Renal cortex interstitium (tissue), 11 donors: ENCODE results near the gene OXER1. TPM values are rescaled to one million over a fixed set of nuclear protein-coding genes. Genes with fewer than 3 reads are reported as not detected.
A peak's percentile ranks its signal among the peaks of the same experiment; 100 is the strongest.

ENCODE experiments used
- DNase-seq, 11 donors: peaks; one replicate each; pipeline ENCODE4 v3.0.0-alpha.2; 2013; ENCODE audit warnings: low read depth in 9 of 11, low spot score in 4 of 11; ENCODE audit errors: extremely low read depth in 1 of 11
- polyA plus RNA-seq, 3 donors: library from polyadenylated mRNA; unstranded; fragments of 120-200 nt; gene quantifications; one replicate each; pipeline ENCODE4 v1.2.1, GENCODE V29; 2013; ENCODE audit not compliant: insufficient read length in 3 of 3

Gene OXER1
- polyA plus RNA-seq, 3 donors = 7.9 to 12.7 (median 10.0) TPM

- no peak for DNase-seq
Measured at GRCh38 chr2:42797281-42797680, 33.3 kb upstream of the OXER1 start.

DNA sequence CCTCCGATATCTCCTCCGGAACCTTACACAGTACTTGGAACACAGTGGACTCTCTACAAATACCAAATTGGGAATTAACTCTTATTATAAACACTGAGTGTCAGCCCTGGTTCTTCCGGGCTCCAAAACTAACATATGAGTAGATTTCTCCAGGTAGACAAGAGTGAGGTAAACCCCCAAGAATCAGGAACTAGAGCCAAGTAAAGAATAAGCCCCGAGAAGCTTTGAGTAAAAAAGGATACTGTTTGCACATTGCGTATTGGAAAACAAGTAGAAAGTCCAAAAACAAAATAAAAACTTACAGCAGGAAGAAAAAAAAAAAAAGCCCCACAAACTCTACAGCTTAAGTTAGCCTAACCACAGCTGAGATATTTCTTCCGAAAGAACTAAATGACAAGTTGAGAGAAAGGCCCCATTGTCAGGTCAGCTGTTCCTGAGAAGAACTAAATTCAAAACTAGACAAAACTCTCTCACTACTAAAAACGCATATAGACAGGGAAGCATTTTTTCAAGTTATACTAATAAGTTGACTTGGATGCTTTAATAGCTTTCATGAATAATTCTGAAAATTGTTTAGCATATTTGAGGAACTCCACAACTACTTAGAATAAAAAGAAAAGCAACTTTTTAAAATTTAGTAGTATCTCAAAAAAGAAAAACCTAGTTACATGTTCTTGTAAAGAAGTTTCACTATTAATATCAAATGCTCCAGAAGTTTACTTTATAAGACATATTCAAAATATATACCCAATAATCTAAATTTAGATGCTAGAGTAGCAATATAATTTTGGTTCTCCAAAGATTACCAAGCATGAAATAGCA is 32.7 kb upstream of the OXER1 start:
- DNase-seq = peak in 2 of 11 donors; percentile 47 to 72

GRCh38 chr2:42795841-42796301 is 31.9 kb upstream of the OXER1 start:
- DNase-seq = no peak

- DNase-seq = no peak
Measured at GRCh38 chr2:42795275-42795674, 31.3 kb upstream of the OXER1 start.

- DNase-seq = no peak
Measured at GRCh38 chr2:42794271-42795046, 30.5 kb upstream of the OXER1 start.

GRCh38 chr2:42793334-42794270 is 29.7 kb upstream of the OXER1 start:
- DNase-seq = peak in 2 of 11 donors; percentile 54 to 68

- peak in 4 of 11 donors; percentile 57 to 62 (median 61) for DNase-seq
Measured at GRCh38 chr2:42792583-42793333, 28.8 kb upstream of the OXER1 start, which contains the start of gene HAAO. Gene HAAO (minus strand): TSS chr2:42792583. CDS start chr2:42792536, 47 bp downstream.

GRCh38 chr2:42792087-42792582 is 28.2 kb upstream of the OXER1 start:
- DNase-seq = no peak

DNA sequence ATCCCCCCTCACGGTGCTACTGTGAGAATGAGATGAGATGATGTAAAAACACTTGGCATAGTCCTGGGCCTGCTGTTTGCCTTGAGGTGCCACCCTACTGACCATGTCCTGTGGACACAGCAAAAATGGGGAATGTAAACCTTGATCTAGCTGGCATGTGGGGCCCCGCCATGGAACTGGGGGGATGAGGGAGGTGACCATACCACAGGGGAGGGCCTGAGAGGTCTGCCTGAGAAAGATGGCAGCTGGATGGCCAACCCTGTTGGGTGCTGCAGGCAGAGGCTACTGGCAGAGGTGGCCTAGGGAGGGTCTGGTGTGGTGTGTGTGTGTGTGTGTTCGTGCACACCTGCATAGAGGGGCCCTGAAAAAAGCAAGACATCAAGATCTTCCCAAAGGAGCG is 27.7 kb upstream of the OXER1 start:
- DNase-seq = no peak

GRCh38 chr2:42789751-42790150 is 25.8 kb upstream of the OXER1 start:
- DNase-seq = no peak

DNA sequence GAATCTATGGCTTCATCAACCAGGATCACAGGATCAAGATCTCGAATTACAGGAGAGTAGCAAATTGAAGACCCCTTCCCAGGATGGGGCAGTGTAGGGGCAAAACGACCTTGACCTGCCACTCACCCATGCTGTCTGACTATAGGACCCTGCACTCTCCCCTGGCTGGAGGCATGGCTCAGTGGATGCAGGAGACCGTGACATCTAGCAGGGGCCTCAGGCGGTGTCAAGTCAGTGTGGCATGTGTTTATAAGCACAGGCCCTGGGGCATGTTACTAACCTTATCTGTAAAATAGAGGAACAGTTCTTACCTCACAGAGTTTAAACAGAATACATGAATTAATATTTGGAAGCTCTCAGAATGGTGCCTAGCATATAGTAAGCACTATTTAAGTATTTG is 24.9 kb upstream of the OXER1 start:
- DNase-seq = no peak

- DNase-seq = no peak
Measured at GRCh38 chr2:42788478-42788793, 24.5 kb upstream of the OXER1 start.

DNA sequence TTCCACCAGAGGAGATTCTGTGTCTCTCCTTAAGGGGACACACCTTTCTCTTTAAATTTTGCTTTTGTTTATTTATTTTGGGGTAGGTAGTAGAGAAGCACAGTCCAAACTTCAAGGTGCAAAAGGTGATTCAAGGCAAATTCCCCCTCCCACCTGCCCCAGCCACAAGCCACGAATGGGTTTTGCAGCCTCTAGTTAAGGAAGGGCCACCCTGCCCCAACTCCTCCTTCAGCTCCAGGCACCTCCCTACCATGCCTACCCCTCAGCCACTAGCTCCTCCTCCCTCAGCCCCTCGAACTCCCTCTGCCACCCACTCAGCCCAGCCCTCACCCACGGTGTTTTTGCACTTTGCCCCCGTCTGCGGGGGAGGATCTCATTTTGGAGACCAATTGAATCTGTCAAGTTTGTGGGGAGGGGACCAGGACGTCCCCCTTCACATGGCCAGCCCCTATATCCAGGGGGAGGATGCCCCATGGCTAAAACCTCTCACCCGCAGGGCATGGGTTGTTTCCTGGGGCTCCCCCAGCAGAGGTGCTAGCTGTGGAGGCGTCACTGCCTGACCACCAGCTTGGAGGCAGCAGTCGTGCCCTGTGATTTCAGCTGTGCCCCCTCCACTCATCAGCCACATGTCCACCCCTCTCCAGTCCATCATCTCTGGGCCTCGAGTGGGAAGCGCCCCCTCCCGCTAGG is 24.0 kb upstream of the OXER1 start:
- no peak for DNase-seq

- DNase-seq = no peak
Measured at GRCh38 chr2:42787424-42787787, 23.5 kb upstream of the OXER1 start.

DNA sequence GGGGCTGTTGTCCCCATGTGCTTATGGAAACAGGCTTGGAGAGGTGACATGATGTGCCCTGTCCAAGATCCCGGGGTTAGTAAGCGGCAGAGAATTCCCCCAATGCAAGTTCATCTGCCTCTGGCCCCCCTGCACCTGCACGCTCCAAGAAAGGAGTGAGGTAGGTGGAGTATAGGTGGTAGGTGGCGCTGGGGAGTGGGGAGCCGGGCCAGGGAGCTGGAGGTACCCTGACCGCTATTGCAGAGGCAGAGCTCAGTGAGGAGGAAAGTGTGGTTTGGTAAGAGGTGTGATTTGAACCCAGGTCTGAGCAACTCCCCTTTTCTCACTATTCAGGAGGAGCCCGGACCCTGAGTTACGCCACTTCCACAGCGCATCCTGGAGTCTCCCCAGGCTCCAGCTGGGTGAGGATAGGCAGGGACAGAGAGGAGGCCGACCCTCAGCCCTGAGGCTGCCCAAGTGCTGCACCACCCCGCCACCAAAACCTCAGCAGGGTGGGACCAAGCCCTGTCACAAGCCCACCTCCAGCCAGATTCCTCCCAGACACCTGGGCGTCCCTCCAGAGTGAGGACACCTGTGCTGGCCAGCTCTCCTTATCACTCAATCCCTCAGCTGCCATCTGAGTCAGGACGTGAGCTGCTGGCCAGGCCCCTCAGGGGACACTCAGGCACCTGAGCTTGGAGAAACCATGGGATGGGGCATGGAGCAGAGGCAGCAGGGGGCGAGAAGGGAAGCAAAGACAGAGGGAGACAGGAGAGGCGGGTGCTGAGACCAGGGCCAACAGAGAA is 22.8 kb upstream of the OXER1 start:
- DNase-seq = no peak

GRCh38 chr2:42784204-42784880 is 20.4 kb upstream of the OXER1 start:
- DNase-seq = no peak

GRCh38 chr2:42783511-42783910 is 19.6 kb upstream of the OXER1 start:
- DNase-seq = no peak
